K562 (cell line): ENCODE data around the gene PTBP3. TPM values are rescaled to one million over a fixed set of nuclear protein-coding genes. Genes with fewer than 3 reads are reported as not detected.
A peak's percentile ranks its signal among the peaks of the same experiment; 100 is the strongest.

Experiments
- CEBPB ChIP-seq: fragments of 450-650 bp; IDR thresholded peaks from 2 replicates; pipeline ENCODE4 v1.6.1; 2016; ENCODE audit warnings: missing genetic modification characterization, missing compliant biosample characterization
- CHD2 ChIP-seq: IDR thresholded peaks from 2 replicates; pipeline ENCODE4 v1.6.1; 2011; ENCODE audit warnings: low read depth, low read length
- DDX20 ChIP-seq: fragments of 450-650 bp; IDR thresholded peaks from 2 replicates; pipeline ENCODE4 v1.6.1; 2016; ENCODE audit warnings: missing genetic modification characterization, low read depth, mild to moderate bottlenecking, missing compliant biosample characterization, moderate library complexity
- GABPA ChIP-seq: fragments of 200-800 bp; sonication (Bioruptor generic); conservative IDR thresholded peaks from 2 replicates; pipeline ENCODE4 v1.6.1; 2016; ENCODE audit warnings: low read depth, missing genetic modification characterization, missing compliant biosample characterization
- ILK ChIP-seq: fragments of 450-650 bp; IDR thresholded peaks from 2 replicates; pipeline ENCODE4 v1.6.1; 2016; ENCODE audit warnings: missing genetic modification characterization, low read depth, mild to moderate bottlenecking, missing compliant biosample characterization, moderate library complexity, borderline replicate concordance
- JUNB ChIP-seq: fragments of 450-650 bp; formaldehyde crosslinking; conservative IDR thresholded peaks from 2 replicates; pipeline ENCODE4 v1.4.0; 2020; ENCODE audit warnings: mild to moderate bottlenecking
- MAZ ChIP-seq, 2 experiments: fragments of 450-650 bp in 1 of 2; sonication (generic) in 1 of 2; formaldehyde crosslinking; IDR thresholded peaks in 1 of 2; conservative IDR thresholded peaks in 1 of 2; 2 replicates each; pipeline versions ENCODE4 v1.4.0 to v1.5.0; 2020; ENCODE audit warnings: mild to moderate bottlenecking in 1 of 2, missing genetic modification reagents in 1 of 2
- SOX6 ChIP-seq: fragments of 450-650 bp; IDR thresholded peaks from 2 replicates; pipeline ENCODE4 v1.6.1; 2014; ENCODE audit warnings: mild to moderate bottlenecking
- SREBF1 ChIP-seq: fragments of 150-350 bp; IDR thresholded peaks from 2 replicates; pipeline ENCODE4 v1.6.1; 2014; ENCODE audit warnings: antibody characterized with exemption, low read depth, low read length, borderline replicate concordance
- TEAD1 ChIP-seq, 2 experiments: fragments of 450-650 bp in 1 of 2; sonication (generic) in 1 of 2; formaldehyde crosslinking; IDR thresholded peaks; 2 replicates each; pipeline versions ENCODE4 v1.4.0 to v1.8.0; 2020 to 2022; ENCODE audit warnings: mild to moderate bottlenecking in 2 of 2, missing genetic modification reagents in 1 of 2
- XRCC4 ChIP-seq: IDR thresholded peaks from one replicate; pipeline ENCODE4 v1.6.1; 2011; ENCODE audit not compliant: insufficient read depth, insufficient read length; ENCODE audit errors: extremely low read depth
- ZBTB1 ChIP-seq: sonication (generic); formaldehyde crosslinking; IDR thresholded peaks from 2 replicates; pipeline ENCODE4 v1.8.1; 2023; ENCODE audit warnings: missing genetic modification reagents, low read depth, mild to moderate bottlenecking, borderline replicate concordance
- ZNF507 ChIP-seq: conservative IDR thresholded peaks from 2 replicates; pipeline ENCODE4 v1.6.1; 2017; ENCODE audit warnings: missing genetic modification characterization, missing compliant biosample characterization
- ZNF561 ChIP-seq: fragments of 450-650 bp; formaldehyde crosslinking; conservative IDR thresholded peaks from 2 replicates; pipeline ENCODE4 v1.4.0; 2020; ENCODE audit warnings: mild to moderate bottlenecking, moderate library complexity
- polyA plus RNA-seq, 8 experiments: library from polyadenylated mRNA; depleted of rRNA in 4 of 8; stranded (reverse) in 5 of 8; unstranded in 3 of 8; fragments of >200 nt; fragmentation: Nextera tagmentation in 2 of 8; fragmentation: Illumina TruSeq in 1 of 8; extraction: Ambion mirVana in 2 of 8; extraction: Trizol in 1 of 8; gene quantifications; 2 replicates each; pipeline versions ENCODE4 v1.2.1 to v1.2.3, GENCODE V29; 2011 to 2014; ENCODE audit warnings: inconsistent platforms in 1 of 8, missing spikeins in 1 of 8
- total RNA-seq, 7 experiments: library from RNA; depleted of rRNA in 6 of 7; stranded (reverse); fragments of >200 nt in 6 of 7; fragmentation: Illumina TruSeq in 2 of 7; extraction: Trizol in 2 of 7; gene quantifications; 2 replicates each; pipeline versions ENCODE4 v1.2.1 to v1.2.3, GENCODE V29; 2011 to 2021; ENCODE audit warnings: low replicate concordance in 1 of 7
- TF ChIP-seq, protein P1 (sequence below): fragments of 250-450 bp; sonication (Bioruptor Pico); IDR thresholded peaks from 2 replicates; pipeline ENCODE4 v1.8.0; 2022; ENCODE audit warnings: inconsistent platforms, mild to moderate bottlenecking, moderate library complexity, borderline replicate concordance
- TF ChIP-seq, protein P2 (sequence below): fragments of 450-650 bp; formaldehyde crosslinking; conservative IDR thresholded peaks from 2 replicates; pipeline ENCODE4 v1.4.0; 2022; ENCODE audit warnings: mild to moderate bottlenecking, missing genetic modification characterization
- TF ChIP-seq, protein P3 (sequence below), 2 experiments: fragments of 450-650 bp; IDR thresholded peaks; 2 replicates each; pipeline ENCODE4 v1.6.1; 2018; ENCODE audit warnings: mild to moderate bottlenecking in 2 of 2, low read depth in 1 of 2; ENCODE audit not compliant: partially characterized antibody in 2 of 2
- TF ChIP-seq, protein P4 (sequence below), 3 experiments: IDR thresholded peaks in 2 of 3; conservative IDR thresholded peaks in 1 of 3; 2 replicates each; pipeline ENCODE4 v1.5.1; 2011 to 2012; ENCODE audit warnings: low read length in 3 of 3, mild to moderate bottlenecking in 3 of 3, control low read depth in 2 of 3, improper control_type of control experiment in 1 of 3, inconsistent platforms in 1 of 3, low read depth in 1 of 3, mixed read lengths in 1 of 3, moderate library complexity in 1 of 3; ENCODE audit not compliant: insufficient read depth in 2 of 3

Gene PTBP3
- total and polyA plus RNA-seq, 9 of the 15 experiments (the other 6 are each of a cell fraction or from before 2014, with no cell fraction given), result 22.4 to 132 (median 68.0) TPM

DNA sequence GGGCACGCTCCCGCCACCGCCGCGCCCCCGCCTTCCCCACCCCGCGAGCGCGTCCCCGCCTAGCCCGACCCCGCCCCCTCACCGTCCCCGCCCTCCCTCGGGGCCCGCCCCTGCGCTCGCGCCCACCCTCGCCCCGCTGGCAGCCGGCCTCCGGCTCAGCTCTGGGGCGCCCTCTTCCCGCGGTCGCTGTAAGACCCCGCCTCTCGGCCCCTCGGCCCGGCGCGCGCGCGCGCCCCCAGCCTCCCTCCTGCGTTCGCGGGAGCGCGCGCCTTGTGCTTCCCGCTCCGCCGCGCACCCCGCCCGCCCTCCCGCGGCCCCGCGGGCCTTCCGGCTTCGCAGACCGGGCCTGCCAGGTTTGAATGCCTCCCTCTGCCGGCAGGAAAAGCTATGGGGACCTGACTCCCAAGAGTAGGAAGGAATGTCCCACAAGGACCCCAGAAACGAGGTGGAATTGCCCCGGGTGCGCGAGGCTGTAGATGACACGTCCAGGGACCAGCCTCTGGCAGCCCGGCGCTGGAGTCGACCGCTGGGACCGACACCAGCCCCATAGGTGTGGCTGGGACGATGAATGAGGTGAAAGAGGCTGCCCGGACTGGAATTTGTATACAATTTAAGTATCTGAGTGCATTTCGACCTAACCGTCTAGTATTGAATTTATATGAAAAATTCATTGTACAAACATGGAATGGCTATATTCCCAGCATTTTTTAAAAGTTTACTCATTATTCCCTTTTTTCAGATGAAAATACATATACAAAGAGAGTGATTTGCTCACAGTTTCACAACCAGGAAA is 416 bp upstream of the PTBP3 start (continued):
- TF ChIP-seq JUNB (CRISPR knock-in tag), result no peak
- TF ChIP-seq ZNF561 (CRISPR knock-in tag), result no peak
- no peak for TF ChIP-seq XRCC4
- TF ChIP-seq, protein P1, sequence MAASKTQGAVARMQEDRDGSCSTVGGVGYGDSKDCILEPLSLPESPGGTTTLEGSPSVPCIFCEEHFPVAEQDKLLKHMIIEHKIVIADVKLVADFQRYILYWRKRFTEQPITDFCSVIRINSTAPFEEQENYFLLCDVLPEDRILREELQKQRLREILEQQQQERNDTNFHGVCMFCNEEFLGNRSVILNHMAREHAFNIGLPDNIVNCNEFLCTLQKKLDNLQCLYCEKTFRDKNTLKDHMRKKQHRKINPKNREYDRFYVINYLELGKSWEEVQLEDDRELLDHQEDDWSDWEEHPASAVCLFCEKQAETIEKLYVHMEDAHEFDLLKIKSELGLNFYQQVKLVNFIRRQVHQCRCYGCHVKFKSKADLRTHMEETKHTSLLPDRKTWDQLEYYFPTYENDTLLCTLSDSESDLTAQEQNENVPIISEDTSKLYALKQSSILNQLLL (CRISPR knock-in tag), result no peak
- TF ChIP-seq, protein P2, sequence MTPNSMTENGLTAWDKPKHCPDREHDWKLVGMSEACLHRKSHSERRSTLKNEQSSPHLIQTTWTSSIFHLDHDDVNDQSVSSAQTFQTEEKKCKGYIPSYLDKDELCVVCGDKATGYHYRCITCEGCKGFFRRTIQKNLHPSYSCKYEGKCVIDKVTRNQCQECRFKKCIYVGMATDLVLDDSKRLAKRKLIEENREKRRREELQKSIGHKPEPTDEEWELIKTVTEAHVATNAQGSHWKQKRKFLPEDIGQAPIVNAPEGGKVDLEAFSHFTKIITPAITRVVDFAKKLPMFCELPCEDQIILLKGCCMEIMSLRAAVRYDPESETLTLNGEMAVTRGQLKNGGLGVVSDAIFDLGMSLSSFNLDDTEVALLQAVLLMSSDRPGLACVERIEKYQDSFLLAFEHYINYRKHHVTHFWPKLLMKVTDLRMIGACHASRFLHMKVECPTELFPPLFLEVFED, result no peak
- TF ChIP-seq SREBF1, result no peak
- TF ChIP-seq CEBPB (tag), result peak; percentile 53; the same call in 1 of the 2 replicates
- TF ChIP-seq, protein P3, sequence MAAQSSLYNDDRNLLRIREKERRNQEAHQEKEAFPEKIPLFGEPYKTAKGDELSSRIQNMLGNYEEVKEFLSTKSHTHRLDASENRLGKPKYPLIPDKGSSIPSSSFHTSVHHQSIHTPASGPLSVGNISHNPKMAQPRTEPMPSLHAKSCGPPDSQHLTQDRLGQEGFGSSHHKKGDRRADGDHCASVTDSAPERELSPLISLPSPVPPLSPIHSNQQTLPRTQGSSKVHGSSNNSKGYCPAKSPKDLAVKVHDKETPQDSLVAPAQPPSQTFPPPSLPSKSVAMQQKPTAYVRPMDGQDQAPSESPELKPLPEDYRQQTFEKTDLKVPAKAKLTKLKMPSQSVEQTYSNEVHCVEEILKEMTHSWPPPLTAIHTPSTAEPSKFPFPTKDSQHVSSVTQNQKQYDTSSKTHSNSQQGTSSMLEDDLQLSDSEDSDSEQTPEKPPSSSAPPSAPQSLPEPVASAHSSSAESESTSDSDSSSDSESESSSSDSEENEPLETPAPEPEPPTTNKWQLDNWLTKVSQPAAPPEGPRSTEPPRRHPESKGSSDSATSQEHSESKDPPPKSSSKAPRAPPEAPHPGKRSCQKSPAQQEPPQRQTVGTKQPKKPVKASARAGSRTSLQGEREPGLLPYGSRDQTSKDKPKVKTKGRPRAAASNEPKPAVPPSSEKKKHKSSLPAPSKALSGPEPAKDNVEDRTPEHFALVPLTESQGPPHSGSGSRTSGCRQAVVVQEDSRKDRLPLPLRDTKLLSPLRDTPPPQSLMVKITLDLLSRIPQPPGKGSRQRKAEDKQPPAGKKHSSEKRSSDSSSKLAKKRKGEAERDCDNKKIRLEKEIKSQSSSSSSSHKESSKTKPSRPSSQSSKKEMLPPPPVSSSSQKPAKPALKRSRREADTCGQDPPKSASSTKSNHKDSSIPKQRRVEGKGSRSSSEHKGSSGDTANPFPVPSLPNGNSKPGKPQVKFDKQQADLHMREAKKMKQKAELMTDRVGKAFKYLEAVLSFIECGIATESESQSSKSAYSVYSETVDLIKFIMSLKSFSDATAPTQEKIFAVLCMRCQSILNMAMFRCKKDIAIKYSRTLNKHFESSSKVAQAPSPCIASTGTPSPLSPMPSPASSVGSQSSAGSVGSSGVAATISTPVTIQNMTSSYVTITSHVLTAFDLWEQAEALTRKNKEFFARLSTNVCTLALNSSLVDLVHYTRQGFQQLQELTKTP (IDR thresholded peaks at IDR 0.05; ENCODE audit: low read depth in 1 of 2, partially characterized antibody in 2 of 2), result no peak
- TF ChIP-seq DDX20 (tag), result no peak
- peak in 1 of 2 experiments; percentile 66; a peak in 1 of 4 replicates for TF ChIP-seq TEAD1 (CRISPR knock-in tag; IDR thresholded peaks at IDR 0.05)
- TF ChIP-seq ZNF507 (tag), result no peak
- no peak for TF ChIP-seq CHD2
- no peak for TF ChIP-seq ILK (tag)
- TF ChIP-seq, protein P4, sequence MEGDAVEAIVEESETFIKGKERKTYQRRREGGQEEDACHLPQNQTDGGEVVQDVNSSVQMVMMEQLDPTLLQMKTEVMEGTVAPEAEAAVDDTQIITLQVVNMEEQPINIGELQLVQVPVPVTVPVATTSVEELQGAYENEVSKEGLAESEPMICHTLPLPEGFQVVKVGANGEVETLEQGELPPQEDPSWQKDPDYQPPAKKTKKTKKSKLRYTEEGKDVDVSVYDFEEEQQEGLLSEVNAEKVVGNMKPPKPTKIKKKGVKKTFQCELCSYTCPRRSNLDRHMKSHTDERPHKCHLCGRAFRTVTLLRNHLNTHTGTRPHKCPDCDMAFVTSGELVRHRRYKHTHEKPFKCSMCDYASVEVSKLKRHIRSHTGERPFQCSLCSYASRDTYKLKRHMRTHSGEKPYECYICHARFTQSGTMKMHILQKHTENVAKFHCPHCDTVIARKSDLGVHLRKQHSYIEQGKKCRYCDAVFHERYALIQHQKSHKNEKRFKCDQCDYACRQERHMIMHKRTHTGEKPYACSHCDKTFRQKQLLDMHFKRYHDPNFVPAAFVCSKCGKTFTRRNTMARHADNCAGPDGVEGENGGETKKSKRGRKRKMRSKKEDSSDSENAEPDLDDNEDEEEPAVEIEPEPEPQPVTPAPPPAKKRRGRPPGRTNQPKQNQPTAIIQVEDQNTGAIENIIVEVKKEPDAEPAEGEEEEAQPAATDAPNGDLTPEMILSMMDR (IDR thresholded peaks at IDR 0.05 in 2 of 3, conservative IDR thresholded peaks at IDR 0.05 in 1 of 3; ENCODE audit: insufficient read depth in 2 of 3, low read depth in 1 of 3, low read length in 3 of 3), result peak; percentile 54 to 74 (median 57); a peak in 5 of 6 replicates
- TF ChIP-seq GABPA (tag), result peak; percentile 70; the same call in 1 of the 2 replicates
- TF ChIP-seq SOX6, result peak; percentile 14; the same call in 1 of the 2 replicates
- TF ChIP-seq ZBTB1 (CRISPR knock-in tag), result no peak
- TF ChIP-seq MAZ (CRISPR knock-in tag; conservative IDR thresholded peaks at IDR 0.05 in 1 of 2, IDR thresholded peaks at IDR 0.05 in 1 of 2), result peak; percentile 52 to 81
